HG02870 (cell line): ENCODE results near the gene CEP95.
"Not testable (repeated sequence)": the region's sequence is repeated elsewhere in the genome, so short reads cannot be mapped to it uniquely, and the experiment has no call there.

Experiments used
- ATAC-seq: cut with Tn5 transposase; IDR thresholded peaks from one replicate; pipeline ENCODE4 v1.9.1; 2021; ENCODE audit warnings: mild to moderate bottlenecking, moderate library complexity; ENCODE audit not compliant: unreplicated experiment

The CEP95 gene

GRCh38 chr17:64494121-64494520 is 12.7 kb upstream of the CEP95 start:
- ATAC-seq = no peak

GRCh38 chr17:64495300-64495699 is 11.5 kb upstream of the CEP95 start:
- ATAC-seq = not testable (repeated sequence)

GRCh38 chr17:64496348-64496785 is 10.4 kb upstream of the CEP95 start:
- no peak for ATAC-seq

- peak; percentile 79 for ATAC-seq
These were observed 9.8 kb upstream of the CEP95 start, which contains the start of gene POLG2 for GRCh38 chr17:64496786-64497564. POLG2 (minus strand) TSS chr17:64497054; CDS start chr17:64496968, 86 bp downstream.

- no peak for ATAC-seq
These were observed 9.2 kb upstream of the CEP95 start for GRCh38 chr17:64497565-64498035.

- ATAC-seq = no peak
These were observed 8.2 kb upstream of the CEP95 start for GRCh38 chr17:64498308-64499203.

- ATAC-seq = no peak
These were observed 6.8 kb upstream of the CEP95 start for GRCh38 chr17:64499805-64500486.

GRCh38 chr17:64500487-64500859 is 6.3 kb upstream of the CEP95 start:
- ATAC-seq = no peak

- no peak for ATAC-seq
These were observed 5.7 kb upstream of the CEP95 start for GRCh38 chr17:64500862-64501765.

- no peak for ATAC-seq
These were observed 4.8 kb upstream of the CEP95 start for GRCh38 chr17:64502021-64502420.

GRCh38 chr17:64502809-64503208 is 4.0 kb upstream of the CEP95 start:
- ATAC-seq = no peak

GRCh38 chr17:64503341-64503740 is 3.4 kb upstream of the CEP95 start:
- no peak for ATAC-seq

GRCh38 chr17:64503821-64504768 is 2.7 kb upstream of the CEP95 start:
- no peak for ATAC-seq

GRCh38 chr17:64504769-64505339 is 1.9 kb upstream of the CEP95 start:
- no peak for ATAC-seq

GRCh38 chr17:64505340-64506200 is 1.2 kb upstream of the CEP95 start:
- ATAC-seq = no peak

- ATAC-seq = peak; percentile 54
These were observed 589 bp upstream of the CEP95 start, which contains the start of gene DDX5 for GRCh38 chr17:64506201-64506575. DDX5 (minus strand) TSS chr17:64506289; CDS start chr17:64506119, 170 bp downstream.

GRCh38 chr17:64507413-64507782 is 621 bp downstream of the CEP95 start:
- ATAC-seq = peak; percentile 10

GRCh38 chr17:64508683-64509082 is 1.9 kb downstream of the CEP95 start:
- no peak for ATAC-seq
